H1 (cell line): ENCODE results near the gene PKIB. TPM values are rescaled to one million over a fixed set of nuclear protein-coding genes. Genes with fewer than 3 reads are reported as not detected.

Source experiments
- CTCF ChIA-PET: fragments of 300-600 bp; sonication (Branson Sonifier 250); formaldehyde crosslinking; loops from one replicate; lab custom pipeline; 2021; ENCODE audit not compliant: partially characterized antibody; lab: Charles Lee
- POLR2A ChIA-PET: fragments of 300-600 bp; sonication (Branson Sonifier 250); formaldehyde crosslinking; loops from one replicate; lab custom pipeline; 2021; ENCODE audit warnings: inconsistent platforms; ENCODE audit not compliant: partially characterized antibody; lab: Charles Lee
- DNase-seq, 2 experiments: peaks; one replicate each; pipeline versions ENCODE4 v3.0.0 to v3.0.0-alpha.2; 2010 to 2022; ENCODE audit warnings: low spot score in 2 of 2, low read depth in 1 of 2, mixed read lengths in 1 of 2
- FAIRE-seq: peaks from 2 replicates; lab custom pipeline; 2011; peaks lifted over from hg19 to GRCh38; lab: Jason Lieb, UNC
- H2AFZ ChIP-seq: 2 replicates; pipeline ENCODE4 v1.8.1; 2012; ENCODE audit warnings: low read length, inconsistent platforms
- H2AK5ac ChIP-seq: 2 replicates; pipeline ENCODE4 v1.6.1; 2013; ENCODE audit warnings: low read depth, low read length
- H2BK120ac ChIP-seq: replicated peaks from 2 replicates; pipeline ENCODE3; 2013; ENCODE audit warnings: low read depth, low read length, inconsistent platforms
- H2BK12ac ChIP-seq: 2 replicates; pipeline ENCODE4 v1.6.1; 2013; ENCODE audit warnings: low read depth, low read length
- H2BK15ac ChIP-seq: 2 replicates; pipeline ENCODE4 v1.6.1; 2013; ENCODE audit warnings: low read length
- H2BK20ac ChIP-seq: 2 replicates; pipeline ENCODE4 v1.6.1; 2013; ENCODE audit warnings: low read length
- H2BK5ac ChIP-seq: 2 replicates; pipeline ENCODE4 v1.6.1; 2013; ENCODE audit warnings: low read depth, low read length
- H3K14ac ChIP-seq: 2 replicates; pipeline ENCODE4 v1.6.1; 2013; ENCODE audit warnings: inconsistent platforms; ENCODE audit not compliant: insufficient read length
- H3K18ac ChIP-seq: 2 replicates; pipeline ENCODE4 v1.6.1; 2013; ENCODE audit warnings: low read length; ENCODE audit errors: extremely low read depth
- H3K23ac ChIP-seq: 2 replicates; pipeline ENCODE4 v1.6.1; 2013; ENCODE audit warnings: inconsistent platforms; ENCODE audit not compliant: insufficient read length
- H3K23me2 ChIP-seq: 2 replicates; pipeline ENCODE4 v1.6.1; 2013; ENCODE audit warnings: low read depth, low read length
- H3K27ac ChIP-seq: 2 replicates; pipeline ENCODE4 v1.6.1; 2011; ENCODE audit warnings: low read depth, low read length, inconsistent platforms
- H3K27me3 ChIP-seq, 4 experiments: replicated peaks in 1 of 4; 1 replicate in 1 of 4; 2 replicates in 3 of 4; pipeline versions ENCODE4 v1.6.1 to v1.8.1; 2011 to 2013; ENCODE audit warnings: low read length in 3 of 4, mild to moderate bottlenecking in 3 of 4, inconsistent platforms in 2 of 4, mixed read lengths in 2 of 4, moderate library complexity in 1 of 4; ENCODE audit not compliant: control insufficient read depth in 3 of 4, insufficient read depth in 3 of 4; ENCODE audit errors: extremely low read depth in 1 of 4
- H3K36me3 ChIP-seq, 4 experiments: 2 replicates each; pipeline versions ENCODE4 v1.6.1 to v1.8.1; 2011 to 2013; ENCODE audit warnings: mild to moderate bottlenecking in 4 of 4, low read length in 3 of 4, moderate library complexity in 2 of 4, control low read depth in 1 of 4, inconsistent platforms in 1 of 4; ENCODE audit not compliant: insufficient read depth in 4 of 4, control insufficient read depth in 2 of 4
- H3K4ac ChIP-seq: replicated peaks from 2 replicates; pipeline ENCODE3; 2013; ENCODE audit warnings: low read length, low read depth, mixed read lengths, inconsistent platforms; ENCODE audit not compliant: insufficient read length
- H3K4me1 ChIP-seq, 4 experiments: replicated peaks in 1 of 4; 1 replicate in 1 of 4; 2 replicates in 3 of 4; pipeline versions ENCODE4 v1.6.1 to v1.8.1; 2011 to 2013; ENCODE audit warnings: low read length in 3 of 4, inconsistent platforms in 2 of 4, mixed read lengths in 1 of 4; ENCODE audit not compliant: insufficient read depth in 4 of 4, control insufficient read depth in 3 of 4
- H3K4me2 ChIP-seq, 2 experiments: 2 replicates each; pipeline versions ENCODE4 v1.6.1 to v1.8.1; 2011 to 2013; ENCODE audit warnings: low read depth in 2 of 2, low read length in 2 of 2, control low read depth in 1 of 2, inconsistent platforms in 1 of 2, mild to moderate bottlenecking in 1 of 2; ENCODE audit not compliant: insufficient read depth in 1 of 2
- H3K4me3 ChIP-seq, 4 experiments: fragments of 200-600, 300-600 bp in 1 of 4; sonication (generic), shearing (Covaris generic), sonication (Bioruptor Twin) in 1 of 4; 2 replicates each; pipeline versions ENCODE4 v1.5.1 to v1.8.1; 2011 to 2016; ENCODE audit warnings: low read length in 4 of 4, low read depth in 3 of 4, control low read depth in 2 of 4, inconsistent platforms in 2 of 4, mild to moderate bottlenecking in 2 of 4, mixed read lengths in 1 of 4, moderate library complexity in 1 of 4; ENCODE audit not compliant: insufficient read depth in 2 of 4; ENCODE audit errors: extremely low read depth in 1 of 4
- H3K56ac ChIP-seq: replicated peaks from 2 replicates; pipeline ENCODE3; 2013; ENCODE audit warnings: low read depth, mild to moderate bottlenecking, mixed read lengths, low read length, inconsistent platforms; ENCODE audit not compliant: insufficient read length
- H3K79me1 ChIP-seq: 2 replicates; pipeline ENCODE4 v1.6.1; 2013; ENCODE audit warnings: low read depth, low read length, control low read depth
- H3K79me2 ChIP-seq, 2 experiments: 2 replicates each; pipeline versions ENCODE4 v1.6.1 to v1.8.1; 2012 to 2013; ENCODE audit warnings: low read length in 2 of 2, mild to moderate bottlenecking in 2 of 2, inconsistent platforms in 1 of 2; ENCODE audit not compliant: insufficient read depth in 2 of 2, control insufficient read depth in 1 of 2
- H3K9ac ChIP-seq, 4 experiments: replicated peaks in 1 of 4; 1 replicate in 1 of 4; 2 replicates in 3 of 4; pipeline versions ENCODE4 v1.6.1 to v1.8.1; 2011 to 2013; ENCODE audit warnings: low read depth in 3 of 4, low read length in 3 of 4, control low read depth in 2 of 4, mild to moderate bottlenecking in 2 of 4, moderate library complexity in 2 of 4, inconsistent platforms in 1 of 4; ENCODE audit errors: extremely low read depth in 1 of 4
- H3K9me3 ChIP-seq, 2 experiments: 2 replicates each; pipeline versions ENCODE4 v1.6.1 to v1.8.1; 2012 to 2013; ENCODE audit warnings: mild to moderate bottlenecking in 2 of 2, moderate library complexity in 2 of 2, control low read depth in 1 of 2, inconsistent platforms in 1 of 2, low read depth in 1 of 2, low read length in 1 of 2, mixed read lengths in 1 of 2; ENCODE audit not compliant: insufficient read depth in 2 of 2
- H4K20me1 ChIP-seq, 2 experiments: replicated peaks in 1 of 2; 2 replicates each; pipeline versions ENCODE3 to v1.8.1; 2011 to 2013; ENCODE audit warnings: inconsistent platforms in 2 of 2, low read length in 2 of 2, mild to moderate bottlenecking in 1 of 2; ENCODE audit not compliant: insufficient read depth in 2 of 2, control insufficient read depth in 1 of 2
- H4K5ac ChIP-seq: 2 replicates; pipeline ENCODE4 v1.6.1; 2013; ENCODE audit warnings: low read length, low read depth, mixed read lengths, inconsistent platforms; ENCODE audit not compliant: insufficient read length
- H4K8ac ChIP-seq: 2 replicates; pipeline ENCODE4 v1.8.0; 2013; ENCODE audit warnings: mild to moderate bottlenecking, moderate library complexity, low read length, inconsistent platforms; ENCODE audit not compliant: insufficient read depth; ENCODE audit errors: extremely low read depth
- H4K91ac ChIP-seq: replicated peaks from 2 replicates; pipeline ENCODE3; 2013; ENCODE audit warnings: low read length, mixed read lengths, inconsistent platforms; ENCODE audit not compliant: insufficient read length
- POU5F1 ChIP-seq: IDR thresholded peaks from 2 replicates; pipeline ENCODE4 v1.6.1; 2011; ENCODE audit warnings: low read depth, mild to moderate bottlenecking, low read length, moderate library complexity
- SAP30 ChIP-seq: fragments of 300-600 bp; sonication (generic); IDR thresholded peaks from 2 replicates; pipeline ENCODE4 v1.7.1; 2012; ENCODE audit warnings: low read length, moderate library complexity, mild to moderate bottlenecking, inconsistent platforms; ENCODE audit not compliant: insufficient read depth, insufficient replicate concordance
- ZNF274 ChIP-seq: IDR thresholded peaks from 2 replicates; pipeline ENCODE4 v1.7.0; 2012; ENCODE audit warnings: low read length, borderline replicate concordance; ENCODE audit errors: extremely low read depth
- WGBS, 2 experiments: shearing (Covaris generic) in 1 of 2; methylation state at CpG; one replicate each; pipeline versions ENCODE4 v1.1.6 to v1.1.7; 2013 to 2015; ENCODE audit warnings: low lambda C conversion rate in 2 of 2, mixed read lengths in 2 of 2, inconsistent platforms in 1 of 2, low coverage in 1 of 2, missing lambda C conversion rate in 1 of 2; ENCODE audit not compliant: insufficient replicate concordance in 2 of 2, insufficient coverage in 1 of 2, insufficient read length in 1 of 2; ENCODE audit errors: extremely low coverage in 1 of 2, missing lambda C conversion rate in 1 of 2; 5-methylcytosine and 5-hydroxymethylcytosine counted together
- polyA plus RNA-seq, 7 experiments: library from polyadenylated mRNA; depleted of rRNA in 3 of 7; stranded (reverse) in 5 of 7; unstranded in 2 of 7; fragments of >200 nt in 5 of 7; fragments of 200-250 nt in 2 of 7; gene quantifications; 1 replicate in 5 of 7; 2 replicates in 1 of 7; 4 replicates in 1 of 7; pipeline versions ENCODE4 v1.2.1 to v1.2.3, GENCODE V29; 2011 to 2013; ENCODE audit warnings: missing spikeins in 2 of 7, mixed read lengths in 2 of 7
- total RNA-seq: library from RNA; stranded (reverse); fragmentation: NEBNext Ultra II Directional; extraction: Animal tissue kit (Norgen Biotek cat#: 25700); gene quantifications from 2 replicates; pipeline ENCODE4 v1.2.1, GENCODE V29; 2021

PKIB gene
- total and polyA plus RNA-seq, 2 of the 8 experiments (the other 6 are each of a cell fraction or from before 2014, with no cell fraction given): 13.5 to 73.3 TPM

DNA sequence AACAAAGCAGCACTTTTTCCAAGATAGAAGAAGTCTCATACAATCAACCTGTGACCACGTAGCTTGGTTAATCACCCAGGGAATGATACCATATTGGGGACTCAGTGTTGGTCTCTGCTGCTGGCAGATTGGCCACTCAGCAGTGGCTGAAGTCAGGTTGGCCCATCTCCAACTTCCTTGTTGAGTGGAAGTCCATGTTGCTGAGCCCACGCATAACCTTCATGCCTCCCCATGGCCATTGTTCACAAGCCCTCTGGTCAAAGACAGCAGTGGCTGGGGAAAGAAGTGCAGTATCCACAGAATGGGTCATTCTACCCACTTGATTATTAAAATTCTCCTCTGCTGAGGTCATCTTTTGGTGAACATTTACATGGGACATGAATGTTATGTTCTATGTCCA lies 38.5 kb downstream of the PKIB start:
- Histone ChIP-seq H2BK5ac (no peak overlapping the region), H2AK5ac (no peak overlapping the region), H3K9me3 (no peaks in the 10 kb centered on the region), H3K9ac (no peak overlapping the region), H3K23me2 (no peaks in the 10 kb centered on the region), H3K56ac (no peak overlapping the region), H3K36me3 (no peaks in the 10 kb centered on the region; a peak in 1 of 8 replicates), H3K27ac (no peak overlapping the region), H3K4me3 (no peak overlapping the region), H2BK12ac (no peak overlapping the region), H2BK20ac (no peak overlapping the region), H4K20me1 (no peaks in the 10 kb centered on the region), H3K4ac (no peak overlapping the region), H3K79me2 (no peaks in the 10 kb centered on the region), H3K14ac (no peak overlapping the region), H3K79me1 (no peaks in the 10 kb centered on the region), H4K5ac (no peak overlapping the region), H2AFZ (no peak overlapping the region), H3K4me2 (no peak overlapping the region), H3K4me1 (no peaks in the 10 kb centered on the region), H2BK15ac (no peak overlapping the region), H3K27me3 (no peaks in the 10 kb centered on the region), H3K23ac (no peak overlapping the region), H2BK120ac (no peak overlapping the region), H4K91ac (no peak overlapping the region), H4K8ac (no peak overlapping the region), H3K18ac (no peak overlapping the region)
- DNase-seq: no peak
- TF ChIP-seq ZNF274 (no peak), POU5F1 (no peak), SAP30 (no peak)
- POLR2A ChIA-PET: no interaction called here
- 85% methylated on average over 2 of the region's 2 CpGs; no CpG with 5 or more reads in 1 of the 2 experiments for WGBS, 2 experiments
- CTCF ChIA-PET: interaction anchor here (1.8 kb wide), 1 partner anchor 8 kb away, joined by 6 read pairs; no protein-coding TSS in a partner anchor
- no peak for FAIRE-seq
